ENCODE data around the gene DICER1. TPM values are rescaled to one million over a fixed set of nuclear protein-coding genes. Genes with fewer than 3 reads are reported as not detected.

Gene DICER1
- total and polyA plus RNA-seq, 2 experiments from 2014 or later = 21.4 to 59.2 TPM

- no peak for TF ChIP-seq CTCF (conservative IDR thresholded peaks at IDR 0.05; ENCODE audit: low read depth in 2 of 2)
- no peak for TF ChIP-seq JUNB (IDR thresholded peaks at IDR 0.05; ENCODE audit: unreplicated experiment)
- no peak for TF ChIP-seq ZNF331 (CRISPR knock-in tag; IDR thresholded peaks at IDR 0.05; ENCODE audit: low read depth)
These were observed 9.8 kb upstream of the DICER1 start (continued) for GRCh38 chr14:95167177-95167576.

DNA sequence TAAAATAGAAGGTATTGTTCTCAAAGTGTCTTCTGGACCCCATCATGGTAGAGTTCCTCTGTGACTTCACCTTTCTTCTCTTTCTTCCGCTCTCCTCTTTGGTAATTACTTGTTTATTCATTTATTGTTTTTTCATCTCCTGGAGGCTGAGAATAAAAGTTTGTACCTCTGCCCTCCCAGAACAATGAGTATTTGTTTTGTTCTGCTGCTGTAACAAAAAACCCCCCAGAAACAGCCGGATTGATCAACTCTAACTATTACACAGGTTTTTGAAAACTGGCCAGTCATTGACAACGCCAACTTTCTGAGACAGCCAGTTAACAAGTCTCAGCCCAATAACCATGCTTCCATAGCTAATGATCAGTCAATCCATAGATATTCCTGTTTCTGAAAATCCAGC, 8.2 kb upstream of the DICER1 start:
- peaks cover 10% of the 10 kb centered on the region; the same call in 1 of the 2 replicates for H3K4me1 ChIP-seq (ENCODE audit: insufficient read depth)
- H3K4me3 ChIP-seq = no peak overlapping the region
- DNase-seq (ENCODE audit: low spot score) (no peak), ATAC-seq (no peak)
- no peaks in the 10 kb centered on the region for H3K27me3 ChIP-seq (ENCODE audit: insufficient read depth)
- H3K9me2 ChIP-seq (ENCODE audit: insufficient read depth) = peaks cover 9% of the 10 kb centered on the region; the same call in 1 of the 2 replicates
- H3K4me2 ChIP-seq = no peak overlapping the region
- no peak overlapping the region for H3K27ac Mint-ChIP-seq
- H3K4me3 Mint-ChIP-seq = no peak overlapping the region
- H3K27me3 Mint-ChIP-seq (ENCODE audit: insufficient read depth, low read depth, poor library complexity) = peaks cover 3% of the 10 kb centered on the region
- 0 out of 2 replicates have a peak, but pooled peaks cover 4% of the 10 kb centered on the region for H3K79me2 ChIP-seq (replicated peaks; ENCODE audit: insufficient read depth)
- H3K4me1 Mint-ChIP-seq = peaks cover 27% of the 10 kb centered on the region
- H3F3A ChIP-seq (replicated peaks; ENCODE audit: low read depth) = no peaks in the 10 kb centered on the region
- peaks cover 27% of the 10 kb centered on the region for H3K9me3 Mint-ChIP-seq
- no peaks in the 10 kb centered on the region; the same call in 1 of the 2 replicates for H3K36me3 ChIP-seq (ENCODE audit: insufficient read depth)
- H2AFZ ChIP-seq = no peak overlapping the region
- no peak overlapping the region for H3K27ac ChIP-seq (ENCODE audit: low read depth)
- no peaks in the 10 kb centered on the region for H4K20me1 ChIP-seq (replicated peaks; ENCODE audit: insufficient read depth)
- peaks cover 36% of the 10 kb centered on the region for H3K36me3 Mint-ChIP-seq (ENCODE audit: low read depth)
- TF ChIP-seq POLR2AphosphoS5 (IDR thresholded peaks at IDR 0.05; ENCODE audit: low read depth) (no peak), ZNF462 (CRISPR knock-in tag; IDR thresholded peaks at IDR 0.05) (no peak), EZH2 (IDR thresholded peaks at IDR 0.05; ENCODE audit: low read depth, unreplicated experiment) (no peak), CREB1 (CRISPR knock-in tag; IDR thresholded peaks at IDR 0.05; ENCODE audit: low read depth) (no peak), JUNB (IDR thresholded peaks at IDR 0.05; ENCODE audit: unreplicated experiment) (no peak), ETS1 (IDR thresholded peaks at IDR 0.05) (no peak), ZNF331 (CRISPR knock-in tag; IDR thresholded peaks at IDR 0.05; ENCODE audit: low read depth) (no peak), ZNF114 (CRISPR knock-in tag; IDR thresholded peaks at IDR 0.05) (no peak), EZH2phosphoT487 (IDR thresholded peaks at IDR 0.05; ENCODE audit: unreplicated experiment) (no peak)
- TF ChIP-seq, protein P1, sequence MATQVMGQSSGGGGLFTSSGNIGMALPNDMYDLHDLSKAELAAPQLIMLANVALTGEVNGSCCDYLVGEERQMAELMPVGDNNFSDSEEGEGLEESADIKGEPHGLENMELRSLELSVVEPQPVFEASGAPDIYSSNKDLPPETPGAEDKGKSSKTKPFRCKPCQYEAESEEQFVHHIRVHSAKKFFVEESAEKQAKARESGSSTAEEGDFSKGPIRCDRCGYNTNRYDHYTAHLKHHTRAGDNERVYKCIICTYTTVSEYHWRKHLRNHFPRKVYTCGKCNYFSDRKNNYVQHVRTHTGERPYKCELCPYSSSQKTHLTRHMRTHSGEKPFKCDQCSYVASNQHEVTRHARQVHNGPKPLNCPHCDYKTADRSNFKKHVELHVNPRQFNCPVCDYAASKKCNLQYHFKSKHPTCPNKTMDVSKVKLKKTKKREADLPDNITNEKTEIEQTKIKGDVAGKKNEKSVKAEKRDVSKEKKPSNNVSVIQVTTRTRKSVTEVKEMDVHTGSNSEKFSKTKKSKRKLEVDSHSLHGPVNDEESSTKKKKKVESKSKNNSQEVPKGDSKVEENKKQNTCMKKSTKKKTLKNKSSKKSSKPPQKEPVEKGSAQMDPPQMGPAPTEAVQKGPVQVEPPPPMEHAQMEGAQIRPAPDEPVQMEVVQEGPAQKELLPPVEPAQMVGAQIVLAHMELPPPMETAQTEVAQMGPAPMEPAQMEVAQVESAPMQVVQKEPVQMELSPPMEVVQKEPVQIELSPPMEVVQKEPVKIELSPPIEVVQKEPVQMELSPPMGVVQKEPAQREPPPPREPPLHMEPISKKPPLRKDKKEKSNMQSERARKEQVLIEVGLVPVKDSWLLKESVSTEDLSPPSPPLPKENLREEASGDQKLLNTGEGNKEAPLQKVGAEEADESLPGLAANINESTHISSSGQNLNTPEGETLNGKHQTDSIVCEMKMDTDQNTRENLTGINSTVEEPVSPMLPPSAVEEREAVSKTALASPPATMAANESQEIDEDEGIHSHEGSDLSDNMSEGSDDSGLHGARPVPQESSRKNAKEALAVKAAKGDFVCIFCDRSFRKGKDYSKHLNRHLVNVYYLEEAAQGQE (IDR thresholded peaks at IDR 0.05; ENCODE audit: unreplicated experiment) = no peak
